Stomach (tissue), 4 donors: ENCODE data around the gene PNMA6E.

ENCODE experiments used
- CTCF ChIP-seq, 7 experiments: fragments of 450-650 bp in 4 of 7; fragments of 200-600 bp in 3 of 7; sonication (generic) in 3 of 7; IDR thresholded peaks; one replicate each; pipeline ENCODE4 v1.5.1; 2016 to 2019; ENCODE audit warnings: antibody characterized with exemption in 7 of 7, control low read depth in 2 of 7, mild to moderate bottlenecking in 1 of 7
- POLR2A ChIP-seq, 4 donors: fragments of 450-650 bp; IDR thresholded peaks; one replicate each; pipeline ENCODE4 v1.6.1; 2016; ENCODE audit warnings: antibody characterized with exemption in 4 of 4, control low read depth in 2 of 4, mild to moderate bottlenecking in 1 of 4, moderate library complexity in 1 of 4

- TF ChIP-seq POLR2A (IDR thresholded peaks at IDR 0.05) (no peak), CTCF (IDR thresholded peaks at IDR 0.05) (no peak)
Observed at GRCh38 chrX:153435845-153436244, 34.7 kb upstream of the PNMA6E start.
